ENCODE measurements around the gene AP4M1.

DNA sequence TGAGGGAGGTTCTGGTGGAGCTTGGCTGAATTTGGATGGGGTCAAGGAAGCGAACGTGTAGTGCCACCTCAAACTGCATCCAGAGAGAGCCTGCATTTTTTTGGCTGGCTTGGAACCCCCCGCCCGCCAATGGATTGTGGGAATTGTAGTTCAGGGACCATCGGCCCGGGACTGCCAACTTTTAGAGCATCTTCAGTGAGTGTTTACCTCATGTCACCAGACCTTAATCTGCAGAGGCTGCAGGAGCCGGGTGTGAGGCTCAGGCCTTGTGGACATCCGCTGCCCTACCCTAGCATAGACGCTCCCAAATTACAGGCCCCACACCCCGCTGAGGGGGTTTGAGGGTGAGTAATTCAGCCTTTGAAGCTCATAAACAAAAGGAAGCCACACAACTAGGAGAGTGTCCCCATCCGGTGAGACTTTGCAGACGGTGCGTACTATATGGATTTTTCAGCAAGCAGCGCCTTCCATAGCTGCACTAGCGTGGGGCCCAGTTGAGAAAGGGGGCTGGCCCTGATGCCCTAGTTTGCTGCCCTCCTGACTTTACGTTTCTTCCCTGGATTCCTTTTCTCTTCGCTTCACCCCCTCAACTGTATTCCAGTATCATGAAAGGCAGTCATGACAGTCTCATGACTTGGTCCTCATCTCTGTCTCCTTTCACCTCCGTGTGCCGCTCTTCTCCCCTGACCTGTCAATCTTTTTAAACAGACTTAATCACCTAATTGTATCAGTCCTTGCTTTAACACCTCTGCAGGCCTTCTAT, 18.7 kb downstream of the AP4M1 start:
- TF ChIP-seq SP1 (IDR thresholded peaks at IDR 0.05): no peak
- no peak for TF ChIP-seq MAX (IDR thresholded peaks at IDR 0.05)
- TF ChIP-seq CTCF (IDR thresholded peaks at IDR 0.05; ENCODE audit: low read depth, low read length, missing input control): no peak
- no peak for TF ChIP-seq RAD21 (IDR thresholded peaks at IDR 0.05)
